ENCODE measurements around the gene USP46.

The USP46 gene

GRCh38 chr4:52659001-52659721 lies at the start of gene USP46:
Gene USP46 (minus strand): TSS chr4:52659301. CDS start chr4:52659150, 151 bp downstream.
- DNase-seq (ENCODE audit: low read depth, low spot score): no peak

- DNase-seq (ENCODE audit: low read depth, low spot score): no peak
Measured at GRCh38 chr4:52704661-52705060, 45.6 kb upstream of the USP46 start.

- no peak for DNase-seq (ENCODE audit: low read depth, low spot score)
Measured at GRCh38 chr4:52704133-52704532, 45.0 kb upstream of the USP46 start.

GRCh38 chr4:52701207-52701606 lies 42.1 kb upstream of the USP46 start:
- no peak for DNase-seq (ENCODE audit: low read depth, low spot score)

- DNase-seq (ENCODE audit: low read depth, low spot score): no peak
Measured at GRCh38 chr4:52694936-52695335, 35.8 kb upstream of the USP46 start.

GRCh38 chr4:52693492-52693891 lies 34.4 kb upstream of the USP46 start:
- no peak for DNase-seq (ENCODE audit: low read depth, low spot score)

- DNase-seq (ENCODE audit: low read depth, low spot score): no peak
Measured at GRCh38 chr4:52689096-52689495, 30.0 kb upstream of the USP46 start.

GRCh38 chr4:52687696-52688095 lies 28.6 kb upstream of the USP46 start:
- no peak for DNase-seq (ENCODE audit: low read depth, low spot score)

GRCh38 chr4:52685316-52685715 lies 26.2 kb upstream of the USP46 start:
- no peak for DNase-seq (ENCODE audit: low read depth, low spot score)

GRCh38 chr4:52684896-52685295 lies 25.8 kb upstream of the USP46 start:
- no peak for DNase-seq (ENCODE audit: low read depth, low spot score)

GRCh38 chr4:52680381-52680780 lies 21.3 kb upstream of the USP46 start:
- no peak for DNase-seq (ENCODE audit: low read depth, low spot score)

GRCh38 chr4:52676536-52676935 lies 17.4 kb upstream of the USP46 start:
- no peak for DNase-seq (ENCODE audit: low read depth, low spot score)

GRCh38 chr4:52675111-52675510 lies 16.0 kb upstream of the USP46 start:
- no peak for DNase-seq (ENCODE audit: low read depth, low spot score)

GRCh38 chr4:52670739-52671138 lies 11.6 kb upstream of the USP46 start:
- no peak for DNase-seq (ENCODE audit: low read depth, low spot score)

GRCh38 chr4:52670121-52670520 lies 11.0 kb upstream of the USP46 start:
- no peak for DNase-seq (ENCODE audit: low read depth, low spot score)

- DNase-seq (ENCODE audit: low read depth, low spot score): no peak
Measured at GRCh38 chr4:52665592-52665991, 6.5 kb upstream of the USP46 start.

- no peak for DNase-seq (ENCODE audit: low read depth, low spot score)
Measured at GRCh38 chr4:52664479-52664878, 5.4 kb upstream of the USP46 start.

GRCh38 chr4:52661966-52662690 lies 3.0 kb upstream of the USP46 start:
- no peak for DNase-seq (ENCODE audit: low read depth, low spot score)

- no peak for DNase-seq (ENCODE audit: low read depth, low spot score)
Measured at GRCh38 chr4:52660643-52661042, 1.5 kb upstream of the USP46 start.

- no peak for DNase-seq (ENCODE audit: low read depth, low spot score)
Measured at GRCh38 chr4:52659722-52660261, 691 bp upstream of the USP46 start.

- DNase-seq (ENCODE audit: low read depth, low spot score): no peak
Measured at GRCh38 chr4:52658641-52659000, 480 bp downstream of the USP46 start.

GRCh38 chr4:52657618-52658501 lies 1.2 kb downstream of the USP46 start:
- no peak for DNase-seq (ENCODE audit: low read depth, low spot score)

Measured in activated naive CD8-positive, alpha-beta T cell treated with anti-CD3 and anti-CD28 coated beads, Interleukin-2, amount 50 U/mL, for 16 hours (primary cell).